Cardiac muscle cell (in vitro differentiated cells and primary cell): ENCODE results near the gene CCDC102A. TPM values are rescaled to one million over a fixed set of nuclear protein-coding genes. Genes with fewer than 3 reads are reported as not detected.

ENCODE experiments used
- DNase-seq, 2 donors: peaks; one replicate each; pipeline versions ENCODE4 v3.0.0 to v3.0.0-alpha.2; 2010 to 2017; ENCODE audit warnings: low read depth in 1 of 2, low spot score in 1 of 2
- H3K27ac ChIP-seq: fragments of 200-600 bp; sonication (generic); 2 replicates; pipeline ENCODE4 v1.5.1; 2016
- H3K27me3 ChIP-seq: fragments of 200-600 bp; sonication (generic); 2 replicates; pipeline ENCODE4 v1.6.0; 2016; ENCODE audit warnings: control low read depth
- H3K36me3 ChIP-seq: fragments of 200-600 bp; sonication (generic); 2 replicates; pipeline ENCODE4 v1.5.1; 2016; ENCODE audit warnings: control low read depth
- H3K4me1 ChIP-seq: fragments of 200-600 bp; sonication (generic); 2 replicates; pipeline ENCODE4 v1.8.1; 2017; ENCODE audit warnings: low read depth, mild to moderate bottlenecking, mixed run types
- H3K4me3 ChIP-seq: fragments of 200-600 bp; sonication (generic); 2 replicates; pipeline ENCODE4 v1.5.1; 2016; ENCODE audit warnings: mild to moderate bottlenecking
- H3K9me3 ChIP-seq: fragments of 200-600 bp; sonication (generic); 2 replicates; pipeline ENCODE4 v1.5.1; 2017; ENCODE audit warnings: low read depth, mild to moderate bottlenecking, control low read depth
- polyA plus RNA-seq: library from polyadenylated mRNA; unstranded; fragments of >200 nt; fragmentation: Nextera tagmentation; extraction: Ambion mirVana; gene quantifications from 2 replicates; pipeline ENCODE4 v1.2.1, GENCODE V29; 2016
- total RNA-seq: library from RNA; depleted of rRNA; stranded (reverse); fragments of >200 nt; gene quantifications from 2 replicates; pipeline ENCODE4 v1.2.3, GENCODE V29; 2016
- TF ChIP-seq, protein P1 (sequence below): IDR thresholded peaks from 2 replicates; pipeline ENCODE4 v1.5.1; 2012; ENCODE audit warnings: low read depth, mild to moderate bottlenecking, low read length

Gene CCDC102A
- total and polyA plus RNA-seq, 2 experiments from 2014 or later, result 30.1 to 51.9 TPM

DNA sequence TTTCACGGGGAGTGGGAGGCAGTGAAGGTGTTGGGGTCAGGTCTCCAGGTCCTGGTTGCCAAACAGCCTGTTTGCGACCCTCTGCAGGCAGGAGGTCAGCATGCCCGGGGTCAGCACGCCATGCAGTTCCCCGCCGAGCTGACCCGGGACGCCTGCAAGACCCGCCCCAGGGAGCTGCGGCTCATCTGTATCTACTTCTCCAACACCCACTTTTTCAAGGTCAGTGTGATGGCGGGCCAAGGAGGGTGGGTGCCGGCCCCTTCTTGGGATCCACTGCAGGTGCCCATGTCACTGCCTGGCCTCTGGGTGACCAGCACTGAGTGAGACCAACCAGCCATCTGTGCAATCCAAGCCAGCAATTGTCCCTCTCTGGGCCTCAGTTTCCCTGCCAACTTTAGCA is 27.4 kb upstream of the CCDC102A start:
- Histone ChIP-seq H3K27ac (no peak overlapping the region), H3K36me3 (no peaks in the 10 kb centered on the region), H3K4me1 (no peaks in the 10 kb centered on the region), H3K4me3 (no peak overlapping the region), H3K9me3 (no peaks in the 10 kb centered on the region), H3K27me3 (no peaks in the 10 kb centered on the region)
- DNase-seq, result no peak
- TF ChIP-seq, protein P1, sequence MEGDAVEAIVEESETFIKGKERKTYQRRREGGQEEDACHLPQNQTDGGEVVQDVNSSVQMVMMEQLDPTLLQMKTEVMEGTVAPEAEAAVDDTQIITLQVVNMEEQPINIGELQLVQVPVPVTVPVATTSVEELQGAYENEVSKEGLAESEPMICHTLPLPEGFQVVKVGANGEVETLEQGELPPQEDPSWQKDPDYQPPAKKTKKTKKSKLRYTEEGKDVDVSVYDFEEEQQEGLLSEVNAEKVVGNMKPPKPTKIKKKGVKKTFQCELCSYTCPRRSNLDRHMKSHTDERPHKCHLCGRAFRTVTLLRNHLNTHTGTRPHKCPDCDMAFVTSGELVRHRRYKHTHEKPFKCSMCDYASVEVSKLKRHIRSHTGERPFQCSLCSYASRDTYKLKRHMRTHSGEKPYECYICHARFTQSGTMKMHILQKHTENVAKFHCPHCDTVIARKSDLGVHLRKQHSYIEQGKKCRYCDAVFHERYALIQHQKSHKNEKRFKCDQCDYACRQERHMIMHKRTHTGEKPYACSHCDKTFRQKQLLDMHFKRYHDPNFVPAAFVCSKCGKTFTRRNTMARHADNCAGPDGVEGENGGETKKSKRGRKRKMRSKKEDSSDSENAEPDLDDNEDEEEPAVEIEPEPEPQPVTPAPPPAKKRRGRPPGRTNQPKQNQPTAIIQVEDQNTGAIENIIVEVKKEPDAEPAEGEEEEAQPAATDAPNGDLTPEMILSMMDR, result no peak

DNA sequence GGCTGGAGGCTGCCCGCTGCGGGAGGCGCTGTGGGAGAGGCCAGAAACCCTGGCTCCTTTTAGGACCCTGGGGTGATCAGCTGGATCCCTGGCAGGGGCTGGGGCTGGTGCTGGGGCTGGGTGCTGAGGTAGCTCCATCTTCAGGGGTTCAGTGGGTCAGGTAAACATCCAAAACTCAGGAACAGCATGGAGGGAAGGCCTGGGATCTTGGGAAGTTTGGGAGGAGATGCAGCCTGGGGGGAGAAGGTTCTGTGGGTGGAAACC is 27.0 kb upstream of the CCDC102A start:
- Histone ChIP-seq H3K4me3 (no peak overlapping the region), H3K9me3 (no peaks in the 10 kb centered on the region), H3K27ac (no peak overlapping the region), H3K4me1 (no peaks in the 10 kb centered on the region), H3K36me3 (no peaks in the 10 kb centered on the region), H3K27me3 (no peaks in the 10 kb centered on the region)
- no peak for DNase-seq
- TF ChIP-seq, protein P1, result no peak

DNA sequence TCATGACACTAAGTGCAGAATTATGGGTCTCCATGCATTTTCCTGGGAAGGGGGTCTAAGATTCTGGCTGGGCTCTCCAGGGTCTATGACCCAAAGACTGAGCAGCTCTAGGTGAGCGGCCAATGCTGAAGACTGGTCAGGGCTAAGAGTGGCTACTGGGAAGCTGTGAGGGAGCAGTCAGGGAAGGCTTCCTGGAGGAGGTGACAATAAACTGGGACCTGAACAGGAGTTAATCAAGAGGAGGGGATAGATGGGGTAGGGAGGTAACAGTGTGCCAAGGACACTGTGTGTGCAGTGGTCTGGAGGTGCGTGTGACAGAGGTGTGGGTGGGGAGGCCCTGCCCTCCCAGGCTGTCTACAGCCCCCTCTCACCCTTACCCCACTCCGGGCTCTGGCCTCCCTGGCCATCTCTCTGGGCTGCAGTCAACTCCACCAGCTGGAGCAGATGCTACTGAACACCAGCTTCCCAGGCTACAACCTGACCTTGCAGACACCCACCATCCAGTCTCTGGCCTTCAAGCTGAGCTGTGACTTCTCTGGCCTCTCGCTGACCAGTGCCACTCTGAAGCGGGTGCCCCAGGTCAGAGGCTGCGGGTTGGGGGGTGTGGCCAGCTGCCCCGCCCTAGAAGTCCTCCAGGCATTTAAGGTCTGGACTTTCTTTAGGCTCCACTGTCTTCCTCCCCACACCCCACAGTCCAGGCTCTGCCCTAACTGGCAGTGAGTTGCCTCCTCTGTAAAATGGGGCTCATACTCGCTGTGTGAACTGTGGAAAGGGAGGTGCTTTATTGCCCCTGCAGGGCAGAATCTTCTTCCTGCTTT is 26.5 kb upstream of the CCDC102A start:
- Histone ChIP-seq H3K4me1 (no peaks in the 10 kb centered on the region), H3K27me3 (no peaks in the 10 kb centered on the region), H3K4me3 (no peak overlapping the region), H3K9me3 (no peaks in the 10 kb centered on the region), H3K27ac (no peak overlapping the region), H3K36me3 (no peaks in the 10 kb centered on the region)
- DNase-seq, result no peak
- TF ChIP-seq, protein P1, result no peak

DNA sequence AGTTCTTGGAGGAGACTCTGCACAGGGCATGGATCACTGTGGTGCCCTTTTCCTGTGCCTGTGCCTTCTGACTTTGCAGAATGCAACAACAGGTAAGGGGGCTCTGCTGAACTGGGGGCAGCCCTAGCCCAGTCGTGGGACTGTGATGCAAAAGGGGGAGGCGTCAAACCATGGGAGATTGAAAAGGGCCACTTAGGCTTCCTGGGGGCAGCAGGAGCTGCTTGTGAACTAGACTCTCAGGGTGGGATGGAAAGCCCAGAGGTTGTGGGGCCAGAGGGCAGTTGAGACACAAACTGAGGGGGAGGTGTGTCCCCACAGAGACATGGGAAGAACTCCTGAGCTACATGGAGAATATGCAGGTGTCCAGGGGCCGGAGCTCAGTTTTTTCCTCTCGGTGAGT is 25.7 kb upstream of the CCDC102A start:
- Histone ChIP-seq H3K27me3 (no peaks in the 10 kb centered on the region), H3K27ac (no peak overlapping the region), H3K36me3 (no peaks in the 10 kb centered on the region), H3K4me3 (no peak overlapping the region), H3K4me1 (no peaks in the 10 kb centered on the region), H3K9me3 (no peaks in the 10 kb centered on the region)
- TF ChIP-seq, protein P1, result no peak
- DNase-seq, result no peak

DNA sequence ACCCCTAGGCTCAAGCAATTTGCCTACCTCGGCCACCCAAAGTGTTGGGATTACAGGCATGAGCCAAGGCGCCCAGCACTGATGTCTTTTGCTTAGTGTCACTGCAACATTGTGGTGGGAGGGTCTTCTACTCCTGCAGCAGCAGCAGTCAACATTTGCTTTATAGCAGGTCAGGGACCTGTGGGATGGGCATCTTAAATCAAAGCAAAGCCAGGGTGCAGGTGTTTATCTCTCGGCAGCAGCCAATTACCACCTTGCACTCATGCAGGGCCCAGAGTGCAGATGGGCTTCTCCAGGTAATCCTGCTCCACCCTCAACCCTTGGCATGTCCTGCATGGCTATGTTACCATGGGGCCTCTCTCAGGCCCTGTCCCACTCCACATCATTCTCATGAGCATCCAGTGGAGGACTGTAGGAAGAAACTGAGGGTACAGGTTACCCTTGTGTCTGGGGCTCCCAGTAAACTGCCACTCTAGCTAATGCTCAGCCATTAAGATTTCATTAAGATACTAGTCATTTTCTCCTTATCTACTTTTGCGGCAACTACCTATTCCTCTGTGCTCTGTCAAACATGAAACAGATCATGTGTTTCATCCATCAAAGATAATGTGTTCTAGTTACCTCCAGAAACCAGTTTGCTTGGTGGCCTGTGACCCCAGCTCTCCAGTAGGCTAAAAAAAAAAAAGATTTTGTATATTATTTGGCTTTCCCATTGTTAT is 22.9 kb upstream of the CCDC102A start:
- Histone ChIP-seq H3K36me3 (no peaks in the 10 kb centered on the region), H3K9me3 (no peaks in the 10 kb centered on the region), H3K27ac (no peak overlapping the region), H3K4me1 (no peaks in the 10 kb centered on the region), H3K4me3 (no peak overlapping the region), H3K27me3 (no peaks in the 10 kb centered on the region)
- no peak for DNase-seq
- TF ChIP-seq, protein P1, result no peak
